K562 (cell line): ENCODE results near the gene TSGA10. TPM values are rescaled to one million over a fixed set of nuclear protein-coding genes. Genes with fewer than 3 reads are reported as not detected.
A peak's percentile ranks its signal among the peaks of the same experiment; 100 is the strongest.

Source experiments
- ATAC-seq: fragments of 200-7000 bp; cut with Tn5 transposase; 3 replicates; pipeline ENCODE4 v1.9.1; 2020; ENCODE audit warnings: moderate library complexity
- Bru-seq: library from RNA; stranded (reverse); fragments of 400-500 nt; gene quantifications from one replicate; lab custom pipeline; 2021; lab: Mats Ljungman, UMichigan
- BruChase-seq, 2 experiments: library from RNA; stranded (reverse); fragments of 400-500 nt; gene quantifications; one replicate each; lab custom pipeline; 2021; lab: Mats Ljungman, UMichigan
- BruUV-seq: library from RNA; stranded (reverse); fragments of 400-500 nt; replicated peaks from 2 replicates; lab custom pipeline; 2021; lab: Mats Ljungman, UMichigan
- CTCF ChIA-PET: fragments of 300-600 bp; formaldehyde crosslinking; extraction: SDS; loops from one replicate; lab custom pipeline; 2021; ENCODE audit warnings: low intra/inter-chr PET ratio; lab: Yijun Ruan, JAX
- POLR2A ChIA-PET: fragments of 300-600, 350-650 bp; sonication (Branson Sonifier 250); formaldehyde crosslinking; extraction: SDS; loops from one replicate; lab custom pipeline; 2021; ENCODE audit warnings: antibody characterized with exemption, inconsistent platforms; lab: Yijun Ruan, JAX
- DNase-seq, 4 experiments: peaks; one replicate each; pipeline versions ENCODE4 v3.0.0 to v3.0.0-alpha.2; 2011 to 2018; ENCODE audit warnings: low spot score in 3 of 4, mixed read lengths in 3 of 4; ENCODE audit errors: extremely low read depth in 1 of 4
- FAIRE-seq: peaks from 2 replicates; lab custom pipeline; 2011; peaks lifted over from hg19 to GRCh38; lab: Jason Lieb, UNC
- H2AFZ ChIP-seq: 2 replicates; pipeline ENCODE4 v1.6.0; 2011; ENCODE audit warnings: low read depth, low read length, control low read depth, inconsistent platforms
- H3K27ac ChIP-seq: fragments of 200-600 bp; 3 replicates; pipeline ENCODE4 v1.8.0; 2011; ENCODE audit warnings: low read depth, mild to moderate bottlenecking, control low read depth, inconsistent platforms, low read length, moderate library complexity, mixed read lengths; ENCODE audit errors: extremely low read depth
- H3K27me3 ChIP-seq, 2 experiments: fragments of 300-600 bp in 1 of 2; 2 replicates in 1 of 2; 3 replicates in 1 of 2; pipeline versions ENCODE4 v1.6.0 to v1.8.0; 2011; ENCODE audit warnings: inconsistent platforms in 2 of 2, low read length in 2 of 2, mild to moderate bottlenecking in 1 of 2, mixed read lengths in 1 of 2, moderate library complexity in 1 of 2; ENCODE audit not compliant: control insufficient read depth in 2 of 2, insufficient read depth in 2 of 2
- H3K36me3 ChIP-seq: fragments of 300-600 bp; 3 replicates; pipeline ENCODE4 v1.8.0; 2011; ENCODE audit warnings: mild to moderate bottlenecking, low read length, inconsistent platforms; ENCODE audit not compliant: control insufficient read depth, insufficient read depth
- H3K4me1 ChIP-seq, 2 experiments: fragments of 200-600 bp in 1 of 2; replicated peaks in 1 of 2; 2 replicates in 1 of 2; 3 replicates in 1 of 2; pipeline versions ENCODE4 v1.5.1 to v1.8.0; 2011; ENCODE audit warnings: inconsistent platforms in 2 of 2, low read length in 2 of 2, mild to moderate bottlenecking in 1 of 2, mixed read lengths in 1 of 2, moderate library complexity in 1 of 2; ENCODE audit not compliant: control insufficient read depth in 2 of 2, insufficient read depth in 2 of 2
- H3K4me2 ChIP-seq: 2 replicates; pipeline ENCODE4 v1.6.1; 2011; ENCODE audit warnings: low read length, control low read depth, inconsistent platforms, mixed read lengths; ENCODE audit not compliant: insufficient read depth
- H3K4me3 ChIP-seq: fragments of 200-600 bp; sonication (generic), shearing (Covaris generic); 2 replicates; pipeline ENCODE4 v1.5.1; 2016; ENCODE audit warnings: control low read depth, inconsistent platforms
- H3K79me2 ChIP-seq: fragments of 200-600 bp; 3 replicates; pipeline ENCODE4 v1.8.0; 2011; ENCODE audit warnings: low read length, inconsistent platforms; ENCODE audit not compliant: control insufficient read depth, insufficient read depth
- H3K9ac ChIP-seq, 2 experiments: 2 replicates each; pipeline versions ENCODE4 v1.6.0 to v1.6.1; 2011; ENCODE audit warnings: low read depth in 2 of 2, low read length in 2 of 2, control low read depth in 1 of 2, inconsistent platforms in 1 of 2, mild to moderate bottlenecking in 1 of 2, mixed read lengths in 1 of 2; ENCODE audit not compliant: insufficient read depth in 1 of 2
- H3K9me1 ChIP-seq: one replicate; pipeline ENCODE4 v1.6.0; 2011; ENCODE audit warnings: inconsistent platforms, mild to moderate bottlenecking, low read length, moderate library complexity; ENCODE audit not compliant: control insufficient read depth, insufficient read depth
- H3K9me3 ChIP-seq: replicated peaks from 2 replicates; pipeline ENCODE4 v1.5.1; 2011; ENCODE audit warnings: low read depth, low read length, inconsistent platforms; ENCODE audit not compliant: control insufficient read depth, insufficient read depth
- H4K20me1 ChIP-seq: replicated peaks from 2 replicates; pipeline ENCODE4 v1.6.1; 2011; ENCODE audit warnings: low read length, inconsistent platforms, mixed read lengths; ENCODE audit not compliant: control insufficient read depth, insufficient read depth
- BRD4 ChIP-seq: fragments of 200-600 bp; sonication (generic); IDR thresholded peaks from 2 replicates; pipeline ENCODE4 v1.6.1; 2017; ENCODE audit warnings: inconsistent platforms
- CTCF ChIP-seq, 3 experiments: IDR thresholded peaks in 2 of 3; conservative IDR thresholded peaks in 1 of 3; 2 replicates each; pipeline ENCODE4 v1.5.1; 2011 to 2012; ENCODE audit warnings: low read length in 3 of 3, mild to moderate bottlenecking in 3 of 3, control low read depth in 2 of 3, improper control_type of control experiment in 1 of 3, inconsistent platforms in 1 of 3, low read depth in 1 of 3, mixed read lengths in 1 of 3, moderate library complexity in 1 of 3; ENCODE audit not compliant: insufficient read depth in 2 of 3
- EWSR1 ChIP-seq: fragments of 450-650 bp; IDR thresholded peaks from 2 replicates; pipeline ENCODE4 v1.6.1; 2018; ENCODE audit warnings: borderline replicate concordance, mild to moderate bottlenecking, low read depth, moderate library complexity; ENCODE audit not compliant: partially characterized antibody
- MAFG ChIP-seq: fragments of 450-650 bp; conservative IDR thresholded peaks from 2 replicates; pipeline ENCODE4 v1.6.1; 2016; ENCODE audit warnings: missing genetic modification characterization, missing compliant biosample characterization
- MITF ChIP-seq: IDR thresholded peaks from 2 replicates; pipeline ENCODE4 v1.6.1; 2014; ENCODE audit warnings: antibody characterized with exemption
- PREB ChIP-seq: sonication (generic); formaldehyde crosslinking; IDR thresholded peaks from 2 replicates; pipeline ENCODE4 v1.8.1; 2023; ENCODE audit warnings: mild to moderate bottlenecking, missing genetic modification reagents
- TCF7 ChIP-seq: sonication (generic); IDR thresholded peaks from 2 replicates; pipeline ENCODE4 v1.6.1; 2016; ENCODE audit warnings: antibody characterized with exemption, borderline replicate concordance
- ZNF384 ChIP-seq: IDR thresholded peaks from 2 replicates; pipeline ENCODE4 v1.6.1; 2012; ENCODE audit warnings: low read depth, low read length, improper control_type of control experiment
- ZNF76 ChIP-seq: fragments of 250-450 bp; sonication (Bioruptor Pico); IDR thresholded peaks from 2 replicates; pipeline ENCODE4 v1.4.0; 2020; ENCODE audit warnings: mild to moderate bottlenecking, moderate library complexity, borderline replicate concordance
- WGBS: fragments of 100-300 bp; shearing (Covaris generic); methylation state at CpG from one replicate; pipeline ENCODE4 v1.1.6; 2016; ENCODE audit warnings: low coverage, mixed read lengths; ENCODE audit not compliant: insufficient coverage; ENCODE audit errors: missing lambda C conversion rate; 5-methylcytosine and 5-hydroxymethylcytosine counted together
- in situ Hi-C: fragments of 300-500 bp; cut with MboI; formaldehyde crosslinking; loops from 4 replicates; pipeline ENCODE4 v1.15.0; 2018; ENCODE audit warnings: inconsistent platforms, mixed read lengths
- intact Hi-C: fragments of 100-400 bp; cut with micrococcal nuclease; formaldehyde crosslinking; loops from 2 replicates; pipeline ENCODE4 v1.14.2; 2022
- long read RNA-seq, 3 experiments: library from polyadenylated mRNA in 2 of 3; library from RNA in 1 of 3; unstranded in 2 of 3; stranded (forward) in 1 of 3; transcript quantifications; one replicate each; pipeline ENCODE4 v2.0.0, GENCODE V29; 2019 to 2022
- polyA minus RNA-seq, 3 experiments: library from RNA; depleted of rRNA, polyadenylated mRNA; stranded (reverse); fragments of >200 nt; gene quantifications; 2 replicates each; pipeline ENCODE4 v1.2.3, GENCODE V29; 2011
- polyA plus RNA-seq, 8 experiments: library from polyadenylated mRNA; depleted of rRNA in 4 of 8; stranded (reverse) in 5 of 8; unstranded in 3 of 8; fragments of >200 nt; fragmentation: Nextera tagmentation in 2 of 8; fragmentation: Illumina TruSeq in 1 of 8; extraction: Ambion mirVana in 2 of 8; extraction: Trizol in 1 of 8; gene quantifications; 2 replicates each; pipeline versions ENCODE4 v1.2.1 to v1.2.3, GENCODE V29; 2011 to 2014; ENCODE audit warnings: inconsistent platforms in 1 of 8, missing spikeins in 1 of 8
- total RNA-seq, 7 experiments: library from RNA; depleted of rRNA in 6 of 7; stranded (reverse); fragments of >200 nt in 6 of 7; fragmentation: Illumina TruSeq in 2 of 7; extraction: Trizol in 2 of 7; gene quantifications; 2 replicates each; pipeline versions ENCODE4 v1.2.1 to v1.2.3, GENCODE V29; 2011 to 2021; ENCODE audit warnings: low replicate concordance in 1 of 7

Gene TSGA10
- 4.8 and 13.5 TPM in 2 replicates for total RNA-seq (2011; cell fraction: chromatin; rRNA removed; ENCODE audit: low replicate concordance)
- total RNA-seq (2011; cell fraction: nucleolus; rRNA removed), result 3.8 and 6.5 TPM in 2 replicates
- 9.2 and 14.0 TPM in 2 replicates for total RNA-seq (2011; cell fraction: nucleoplasm; rRNA removed)
- 2.7 and 6.1 TPM in 2 replicates for total RNA-seq (2014; rRNA removed)
- 2.9 and 3.5 TPM in 2 replicates for total RNA-seq (2014; rRNA removed; fragmentation: Illumina TruSeq; extraction: Trizol)
- 5.2 and 5.8 TPM in 2 replicates for total RNA-seq (2015; rRNA removed; fragmentation: Illumina TruSeq; extraction: Trizol)
- total RNA-seq (2021), result 2.8 TPM in 2 replicates
- 2.7 and 3.2 TPM in 2 replicates for polyA plus RNA-seq (2011; rRNA removed)
- 0.46 and 2.4 TPM in 2 replicates for polyA plus RNA-seq (2011; cell fraction: cytosol; rRNA removed)
- 1.7 and 2.2 TPM in 2 replicates for polyA plus RNA-seq (2011; cell fraction: nucleus; rRNA removed)
- polyA plus RNA-seq (2012), result 2.1 and 5.5 TPM in 2 replicates
- 1.9 and 3.5 TPM in 2 replicates for polyA plus RNA-seq (2014; fragmentation: Illumina TruSeq; extraction: Trizol)
- polyA plus RNA-seq (2014; fragmentation: Nextera tagmentation; extraction: Ambion mirVana), result 1 to 10 TPM; 2.1 to 3.5 TPM
- 5.8 and 11.3 TPM in 2 replicates for polyA plus RNA-seq (2014; rRNA removed)
- polyA minus RNA-seq (2011; rRNA and poly(A)+ RNA removed), result 5.9 and 8.5 TPM in 2 replicates
- polyA minus RNA-seq (2011; cell fraction: cytosol; rRNA and poly(A)+ RNA removed), result 1.9 TPM in 2 replicates
- 5.1 and 11.0 TPM in 2 replicates for polyA minus RNA-seq (2011; cell fraction: nucleus; rRNA and poly(A)+ RNA removed)
- percentile 37 among the genes with signal in this experiment for Bru-seq, nascent RNA
- percentile 44 among the genes with signal in this experiment for BruChase-seq, experiment 1, labeled RNA remaining after a 2-hour chase
- BruChase-seq, experiment 2, labeled RNA remaining after a 6-hour chase, result percentile 43 among the genes with signal in this experiment
- long read RNA-seq, experiment 1, partial matches to known transcripts, result 1 of 6 reads
- long read RNA-seq, experiment 1, other reads (novel, unspliced or antisense), result 4 of 6 reads
- long read RNA-seq, experiment 2, partial matches to known transcripts, result 0 of 3 reads
- long read RNA-seq, experiment 2, other reads (novel, unspliced or antisense), result 1 of 3 reads
- long read RNA-seq, experiment 3, partial matches to known transcripts, result 0 of 2 reads
- long read RNA-seq, experiment 3, other reads (novel, unspliced or antisense), result 1 of 2 reads

- ATAC-seq (peak; percentile 98), DNase-seq (peak; percentile 94 to 96 (median 96)), FAIRE-seq (peak; percentile 85)
- Histone ChIP-seq H3K79me2 (peaks cover 32% of the 10 kb centered on the region), H3K4me2 (peak within 1 kb of the TSS; percentile 91), H3K27me3 (no peaks in the 10 kb centered on the region), H2AFZ (peak within 1 kb of the TSS; percentile 99), H3K9me3 (no peaks in the 10 kb centered on the region), H3K4me1 (peaks cover 11 to 21% of the 10 kb centered on the region in 2 experiments; a peak in 4 of 5 replicates), H3K4me3 (peak within 1 kb of the TSS; percentile 64), H3K36me3 (peaks cover 25% of the 10 kb centered on the region), H4K20me1 (no peaks in the 10 kb centered on the region), H3K27ac (peak within 1 kb of the TSS; percentile 94), H3K9me1 (no peaks in the 10 kb centered on the region), H3K9ac (peak within 1 kb of the TSS; percentile 89 to 90)
- BruUV-seq, result TSS peak; percentile 78
- ChIA-PET POLR2A (interaction anchor here (0.5 to 2.3 kb wide), 12 partner anchors 9 to 1107 kb away, joined by 3 to 8 read pairs (median 4); partner anchors contain the start of gene C2orf15), CTCF (interaction anchor here (0.6 kb wide), 1 partner anchor 24 kb away, joined by 3 read pairs; no protein-coding TSS in a partner anchor)
- in situ Hi-C loops, result no loop called here
- WGBS, result under 1% methylated on average over 68 of the region's 70 CpGs
- intact Hi-C loops, result loop anchor here (1.0 kb wide), 1 partner anchor 25 kb away; no protein-coding TSS in a partner anchor
- no peak for TF ChIP-seq PREB (CRISPR knock-in tag)
- peak; percentile 11 to 38 (median 27); a peak in 2 of 6 replicates for TF ChIP-seq CTCF (IDR thresholded peaks at IDR 0.05 in 2 of 3, conservative IDR thresholded peaks at IDR 0.05 in 1 of 3; ENCODE audit: insufficient read depth in 2 of 3, low read depth in 1 of 3, low read length in 3 of 3)
- no peak for TF ChIP-seq MAFG (tag)
- peak; percentile 79 for TF ChIP-seq MITF
- TF ChIP-seq ZNF76, result no peak
- no peak for TF ChIP-seq EWSR1
- TF ChIP-seq ZNF384, result no peak
- TF ChIP-seq BRD4, result no peak
- no peak for TF ChIP-seq TCF7
Observed at GRCh38 chr2:99154643-99155536, at the start of gene TSGA10, which contains the start of gene LIPT1. Gene TSGA10, minus strand, starts transcription at chr2:99154942. Its CDS starts 45,503 bp downstream, at chr2:99109439. Gene LIPT1, plus strand, starts transcription at chr2:99154967. Its CDS starts 6,991 bp downstream, at chr2:99161958.
